Measurements from ENCODE around the gene IL22RA1.

GRCh38 chr1:24103879-24104278 is 39.1 kb downstream of the IL22RA1 start:
- TF ChIP-seq, protein P1, sequence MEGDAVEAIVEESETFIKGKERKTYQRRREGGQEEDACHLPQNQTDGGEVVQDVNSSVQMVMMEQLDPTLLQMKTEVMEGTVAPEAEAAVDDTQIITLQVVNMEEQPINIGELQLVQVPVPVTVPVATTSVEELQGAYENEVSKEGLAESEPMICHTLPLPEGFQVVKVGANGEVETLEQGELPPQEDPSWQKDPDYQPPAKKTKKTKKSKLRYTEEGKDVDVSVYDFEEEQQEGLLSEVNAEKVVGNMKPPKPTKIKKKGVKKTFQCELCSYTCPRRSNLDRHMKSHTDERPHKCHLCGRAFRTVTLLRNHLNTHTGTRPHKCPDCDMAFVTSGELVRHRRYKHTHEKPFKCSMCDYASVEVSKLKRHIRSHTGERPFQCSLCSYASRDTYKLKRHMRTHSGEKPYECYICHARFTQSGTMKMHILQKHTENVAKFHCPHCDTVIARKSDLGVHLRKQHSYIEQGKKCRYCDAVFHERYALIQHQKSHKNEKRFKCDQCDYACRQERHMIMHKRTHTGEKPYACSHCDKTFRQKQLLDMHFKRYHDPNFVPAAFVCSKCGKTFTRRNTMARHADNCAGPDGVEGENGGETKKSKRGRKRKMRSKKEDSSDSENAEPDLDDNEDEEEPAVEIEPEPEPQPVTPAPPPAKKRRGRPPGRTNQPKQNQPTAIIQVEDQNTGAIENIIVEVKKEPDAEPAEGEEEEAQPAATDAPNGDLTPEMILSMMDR (IDR thresholded peaks at IDR 0.05), result no peak
- no peak for TF ChIP-seq POLR2A (IDR thresholded peaks at IDR 0.05)

Measured in lower leg skin (tissue), 3 donors.